ENCODE measurements around the gene ARID3B. TPM values are rescaled to one million over a fixed set of nuclear protein-coding genes. Genes with fewer than 3 reads are reported as not detected.
A peak's percentile ranks its signal among the peaks of the same experiment; 100 is the strongest.

The ARID3B gene
- total RNA-seq, 4 donors from 2014 or later: 2.0 to 8.4 (median 5.3) TPM

DNA sequence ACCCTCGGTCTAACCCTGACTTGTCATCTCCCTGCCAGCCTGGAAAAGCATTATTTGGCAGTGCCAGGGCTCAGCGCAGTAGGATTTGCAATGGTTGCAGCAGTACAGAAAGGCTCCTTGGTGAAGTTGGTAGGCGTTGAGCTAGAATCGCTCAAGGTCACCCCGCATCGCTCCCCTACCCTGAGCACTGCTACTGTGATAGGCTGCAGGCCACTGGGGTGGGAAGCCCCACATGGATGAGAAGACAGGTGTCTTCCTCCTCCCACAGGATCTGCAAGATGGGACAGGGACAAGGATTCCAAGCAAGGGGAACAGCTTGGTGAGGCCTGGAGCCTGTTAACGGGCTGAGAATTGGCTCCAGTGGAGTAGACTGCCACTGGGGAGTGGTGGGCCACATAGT, 85.3 kb downstream of the ARID3B start:
- Histone ChIP-seq H3K9me3 (no peaks in the 10 kb centered on the region), H3K4me3 (no peak overlapping the region), H3K27ac (no peak overlapping the region), H3K4me1 (peaks cover 0 to 3% (median 0%) of the 10 kb centered on the region in 4 donors), H3K27me3 (no peaks in the 10 kb centered on the region), H3K36me3 (peaks cover 4 to 100% (median 62%) of the 10 kb centered on the region in 3 donors)
- TF ChIP-seq POLR2A (IDR thresholded peaks at IDR 0.05) (no peak), EP300 (IDR thresholded peaks at IDR 0.05) (no peak)
- TF ChIP-seq, protein P1, sequence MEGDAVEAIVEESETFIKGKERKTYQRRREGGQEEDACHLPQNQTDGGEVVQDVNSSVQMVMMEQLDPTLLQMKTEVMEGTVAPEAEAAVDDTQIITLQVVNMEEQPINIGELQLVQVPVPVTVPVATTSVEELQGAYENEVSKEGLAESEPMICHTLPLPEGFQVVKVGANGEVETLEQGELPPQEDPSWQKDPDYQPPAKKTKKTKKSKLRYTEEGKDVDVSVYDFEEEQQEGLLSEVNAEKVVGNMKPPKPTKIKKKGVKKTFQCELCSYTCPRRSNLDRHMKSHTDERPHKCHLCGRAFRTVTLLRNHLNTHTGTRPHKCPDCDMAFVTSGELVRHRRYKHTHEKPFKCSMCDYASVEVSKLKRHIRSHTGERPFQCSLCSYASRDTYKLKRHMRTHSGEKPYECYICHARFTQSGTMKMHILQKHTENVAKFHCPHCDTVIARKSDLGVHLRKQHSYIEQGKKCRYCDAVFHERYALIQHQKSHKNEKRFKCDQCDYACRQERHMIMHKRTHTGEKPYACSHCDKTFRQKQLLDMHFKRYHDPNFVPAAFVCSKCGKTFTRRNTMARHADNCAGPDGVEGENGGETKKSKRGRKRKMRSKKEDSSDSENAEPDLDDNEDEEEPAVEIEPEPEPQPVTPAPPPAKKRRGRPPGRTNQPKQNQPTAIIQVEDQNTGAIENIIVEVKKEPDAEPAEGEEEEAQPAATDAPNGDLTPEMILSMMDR (IDR thresholded peaks at IDR 0.05): no peak
- WGBS, 2 donors: 95 to 97% methylated on average over 7 of the region's 7 CpGs
- no peak for DNase-seq (ENCODE audit: low spot score in 2 of 2)

DNA sequence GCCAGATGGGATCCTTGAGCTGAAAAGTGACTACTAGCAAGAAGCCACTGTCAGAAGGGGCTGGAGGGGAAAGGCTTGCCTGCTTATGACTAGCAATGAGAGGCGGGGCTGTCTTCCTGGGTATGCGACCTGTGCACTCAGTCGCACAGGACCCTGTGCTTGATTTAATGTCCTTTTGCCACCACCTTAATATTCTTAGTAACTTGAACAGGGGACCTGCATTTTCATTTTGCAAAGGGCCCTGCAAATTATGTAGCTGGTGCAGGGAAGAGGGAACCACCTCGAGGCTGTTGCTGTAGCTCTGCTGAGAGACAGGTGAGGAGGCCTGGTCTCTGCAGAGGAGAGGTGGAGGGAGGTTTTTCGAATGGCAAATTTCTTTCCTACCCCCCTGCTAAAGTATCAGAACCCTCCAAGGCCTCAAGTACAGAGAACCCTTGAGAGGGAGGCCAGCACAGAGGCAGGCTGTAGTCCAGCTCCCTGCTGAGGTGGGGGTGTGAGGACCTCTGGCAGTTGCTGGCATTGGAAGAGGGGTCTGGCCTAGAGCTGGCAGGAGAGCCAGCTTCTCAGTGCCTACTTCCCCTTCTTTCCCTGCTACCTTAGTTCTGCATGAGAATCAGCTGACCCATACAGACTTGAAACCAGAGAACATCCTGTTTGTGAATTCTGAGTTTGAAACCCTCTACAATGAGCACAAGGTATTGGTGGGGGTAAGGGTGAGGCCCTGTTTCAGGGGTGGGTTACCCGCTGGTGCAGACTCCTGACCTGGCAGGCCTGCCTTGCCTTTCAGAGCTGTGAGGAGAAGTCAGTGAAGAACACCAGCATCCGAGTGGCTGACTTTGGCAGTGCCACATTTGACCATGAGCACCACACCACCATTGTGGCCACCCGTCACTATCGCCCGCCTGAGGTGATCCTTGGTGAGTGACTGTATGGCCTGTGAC, 86.0 kb downstream of the ARID3B start:
- DNase-seq (ENCODE audit: low spot score in 2 of 2): no peak
- H3K9me3 ChIP-seq: no peaks in the 10 kb centered on the region
- TF ChIP-seq POLR2A (IDR thresholded peaks at IDR 0.05): no peak
- TF ChIP-seq, protein P1 (IDR thresholded peaks at IDR 0.05): no peak
- no peak for TF ChIP-seq EP300 (IDR thresholded peaks at IDR 0.05)
- H3K4me1 ChIP-seq: no peaks in the 10 kb centered on the region
- 73% methylated on average over 10 of the region's 10 CpGs for WGBS, 2 donors
- peaks cover 4 to 100% (median 55%) of the 10 kb centered on the region in 3 donors for H3K36me3 ChIP-seq
- H3K27me3 ChIP-seq: no peaks in the 10 kb centered on the region
- H3K27ac ChIP-seq: peak overlapping the region in 1 of 4 donors; percentile 45
- no peak overlapping the region for H3K4me3 ChIP-seq

DNA sequence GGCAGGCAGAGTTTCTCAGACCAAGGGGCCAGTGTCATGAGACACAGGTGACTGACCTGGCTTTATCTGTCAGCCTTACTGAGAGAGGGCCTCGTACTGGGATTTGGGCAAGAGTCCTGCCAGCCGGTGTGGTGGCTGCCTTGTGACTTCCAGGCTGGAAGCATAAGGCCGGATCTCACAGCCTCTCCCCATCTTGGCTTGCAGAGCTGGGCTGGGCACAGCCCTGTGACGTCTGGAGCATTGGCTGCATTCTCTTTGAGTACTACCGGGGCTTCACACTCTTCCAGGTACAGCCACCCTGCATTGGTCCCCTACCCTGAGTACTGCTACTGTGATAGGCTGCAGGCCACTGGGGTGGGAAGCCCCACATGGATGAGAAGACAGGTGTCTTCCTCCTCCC, 86.7 kb downstream of the ARID3B start:
- peaks cover 4 to 100% (median 53%) of the 10 kb centered on the region in 3 donors for H3K36me3 ChIP-seq
- no peak overlapping the region for H3K4me3 ChIP-seq
- no peak for DNase-seq (ENCODE audit: low spot score in 2 of 2)
- TF ChIP-seq EP300 (IDR thresholded peaks at IDR 0.05) (no peak), POLR2A (IDR thresholded peaks at IDR 0.05) (no peak)
- TF ChIP-seq, protein P1 (IDR thresholded peaks at IDR 0.05): no peak
- no peaks in the 10 kb centered on the region for H3K4me1 ChIP-seq
- H3K9me3 ChIP-seq: no peaks in the 10 kb centered on the region
- H3K27me3 ChIP-seq: no peaks in the 10 kb centered on the region
- H3K27ac ChIP-seq: peak overlapping the region in 1 of 4 donors; percentile 45
- 71 to 74% methylated on average over 4 to 5 of the region's 5 CpGs for WGBS, 2 donors

DNA sequence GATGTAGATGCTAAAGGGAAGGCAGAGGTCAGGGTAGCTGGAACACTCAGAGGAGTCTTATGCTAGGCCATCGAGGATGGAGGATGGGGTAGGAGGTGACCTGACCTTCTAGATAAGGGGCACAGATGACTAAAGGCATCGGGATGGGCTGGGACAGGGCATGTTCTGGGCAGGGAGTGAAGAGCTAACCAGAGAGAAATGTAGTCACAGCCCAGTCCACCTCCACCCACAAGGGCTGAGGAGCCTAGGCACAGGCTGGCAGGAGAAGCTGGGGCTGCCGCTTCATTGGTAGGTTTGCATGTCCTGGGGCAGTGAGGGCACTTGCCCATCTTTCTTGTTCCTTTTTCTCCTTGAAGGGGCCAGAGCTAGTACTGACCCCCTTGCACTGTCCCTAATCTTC, 87.2 kb downstream of the ARID3B start:
- no peak for DNase-seq (ENCODE audit: low spot score in 2 of 2)

More for the DNA sequence above, 87.2 kb downstream of the ARID3B start:
- Histone ChIP-seq H3K27me3 (no peaks in the 10 kb centered on the region), H3K9me3 (no peaks in the 10 kb centered on the region), H3K36me3 (peaks cover 4 to 100% (median 53%) of the 10 kb centered on the region in 3 donors), H3K4me1 (no peaks in the 10 kb centered on the region), H3K27ac (no peak overlapping the region), H3K4me3 (no peak overlapping the region)
- TF ChIP-seq POLR2A (IDR thresholded peaks at IDR 0.05) (no peak), EP300 (IDR thresholded peaks at IDR 0.05) (no peak)
- TF ChIP-seq, protein P1 (IDR thresholded peaks at IDR 0.05): no peak
- 65 to 69% methylated on average over 3 of the region's 3 CpGs for WGBS, 2 donors

All from tibial nerve (tissue), 4 donors.